HTERT RPE-1 (cell line): ENCODE measurements around the gene RGS17.
"Not testable (repeated sequence)": the region's sequence is repeated elsewhere in the genome, so short reads cannot be mapped to it uniquely, and the experiment has no call there.

Experiments
- in situ Hi-C: fragments of 300-500 bp; cut with MboI; formaldehyde crosslinking; loops from 4 replicates; pipeline ENCODE4 v1.14.3; 2020; ENCODE audit warnings: low sequenced_read_pairs

Gene RGS17

DNA sequence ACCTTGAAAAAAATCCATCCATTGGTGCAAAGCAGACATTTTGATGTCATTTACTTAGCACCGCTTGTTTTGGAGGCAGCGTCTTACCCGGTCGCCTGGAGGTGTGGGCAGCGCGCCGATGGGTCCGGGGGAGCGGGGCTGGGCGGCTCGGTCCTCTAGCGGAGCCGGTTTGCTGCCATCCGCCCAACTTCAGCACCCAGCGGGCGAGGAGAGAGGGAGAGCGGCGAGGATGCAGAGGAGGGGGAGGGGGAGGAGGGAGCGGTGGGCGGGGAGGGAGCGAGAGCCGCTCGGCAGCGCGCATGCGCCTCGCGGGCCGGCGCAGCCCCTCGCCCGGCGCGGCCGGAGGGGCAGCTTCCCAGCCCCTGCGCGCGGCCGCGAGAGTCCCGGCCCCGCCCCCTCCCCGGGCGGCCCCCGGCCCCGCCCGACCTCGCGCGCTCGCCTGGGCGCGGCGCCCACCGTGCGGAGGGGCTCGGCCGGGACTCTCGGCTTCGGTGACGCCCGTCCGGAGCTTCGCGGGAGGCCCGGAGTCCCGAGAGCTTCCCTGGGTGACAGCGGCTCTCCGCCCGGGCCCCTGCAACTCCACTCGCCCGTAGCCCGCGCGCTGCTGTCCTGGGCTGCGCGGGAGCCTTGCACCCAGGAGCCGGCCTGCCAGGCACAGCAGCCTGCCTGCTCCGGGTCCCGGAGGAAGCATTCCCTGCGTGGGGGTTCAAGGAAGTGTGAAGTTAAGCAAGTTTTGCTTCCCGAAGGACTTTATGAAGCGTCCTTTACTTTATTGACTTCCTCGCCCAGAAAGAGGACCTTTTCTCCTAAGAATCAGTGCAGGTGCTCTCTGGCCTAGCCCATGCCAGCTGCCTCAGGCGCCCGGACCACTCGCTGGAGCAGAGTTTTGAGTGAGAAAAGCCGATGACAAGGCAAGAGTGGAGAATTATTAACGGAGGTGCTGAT is at the start of gene RGS17:
RGS17 (minus strand) TSS at position 246 of the 945 bp plus-strand sequence. CDS start 87,264 bp downstream, outside the sequence.
- in situ Hi-C loops: no loop called here

- in situ Hi-C loops: no loop called here
Observed at GRCh38 chr6:153172815-153173214, 41.7 kb upstream of the RGS17 start.

DNA sequence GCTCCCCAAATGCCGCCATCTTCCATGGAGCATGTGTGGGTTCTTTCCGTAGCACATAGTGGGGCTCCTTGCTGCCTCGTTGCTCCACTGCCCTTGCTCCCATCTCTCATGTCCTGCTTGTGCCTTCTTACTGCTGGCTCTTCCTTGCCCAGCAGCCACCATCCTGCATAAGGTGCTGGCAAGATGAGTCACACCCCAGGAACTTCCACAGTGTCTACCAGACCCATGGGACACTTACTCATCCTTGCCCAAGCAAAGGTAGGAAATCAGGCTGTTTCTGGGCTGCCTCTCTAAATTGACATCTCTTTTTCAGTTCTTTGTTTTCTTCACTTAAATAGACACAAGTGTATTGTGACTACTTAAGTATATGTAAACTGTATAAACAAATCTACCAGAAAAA is 39.4 kb upstream of the RGS17 start:
- in situ Hi-C loops: no loop called here

DNA sequence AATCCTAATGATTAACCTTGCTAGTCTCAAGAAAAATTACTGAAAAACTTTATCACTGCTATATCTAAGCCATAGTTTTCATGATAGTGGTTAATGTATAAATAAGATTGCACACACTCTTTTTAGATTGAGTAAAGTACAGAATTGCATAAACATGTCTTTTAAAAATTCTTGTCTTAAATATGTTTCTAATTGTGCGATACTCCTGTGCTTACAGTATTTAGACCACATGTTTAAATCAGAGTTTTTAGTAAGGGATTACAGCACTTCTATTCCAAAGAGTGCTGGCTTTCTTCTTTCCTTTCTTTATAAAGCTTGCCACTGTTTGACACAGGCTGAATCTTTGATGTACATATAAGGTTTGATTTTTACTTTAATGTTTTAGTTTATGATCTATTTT is 36.8 kb upstream of the RGS17 start:
- in situ Hi-C loops: no loop called here

- in situ Hi-C loops: no loop called here
Observed at GRCh38 chr6:153167061-153167891, 36.2 kb upstream of the RGS17 start.

GRCh38 chr6:153162646-153163045 is 31.6 kb upstream of the RGS17 start:
- in situ Hi-C loops: no loop called here

DNA sequence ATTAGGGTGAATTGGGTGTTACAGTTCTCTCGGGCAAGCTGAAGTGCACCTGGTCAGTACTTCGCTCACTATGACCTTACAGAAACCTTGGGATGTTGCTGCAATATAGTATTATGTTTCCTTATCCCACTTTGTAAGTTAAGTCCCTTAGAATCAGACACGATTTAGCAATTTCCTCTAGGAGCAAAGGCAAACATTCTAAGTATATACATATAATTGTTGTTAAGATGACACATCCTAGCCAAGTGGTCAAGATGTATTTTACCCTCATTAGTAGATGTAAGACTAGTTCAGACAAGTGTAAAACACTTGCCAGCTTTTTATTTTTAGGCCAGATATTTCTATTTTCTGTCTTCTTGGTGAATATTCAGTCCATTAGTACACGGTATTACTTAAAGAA is 31.1 kb upstream of the RGS17 start:
- in situ Hi-C loops: no loop called here

DNA sequence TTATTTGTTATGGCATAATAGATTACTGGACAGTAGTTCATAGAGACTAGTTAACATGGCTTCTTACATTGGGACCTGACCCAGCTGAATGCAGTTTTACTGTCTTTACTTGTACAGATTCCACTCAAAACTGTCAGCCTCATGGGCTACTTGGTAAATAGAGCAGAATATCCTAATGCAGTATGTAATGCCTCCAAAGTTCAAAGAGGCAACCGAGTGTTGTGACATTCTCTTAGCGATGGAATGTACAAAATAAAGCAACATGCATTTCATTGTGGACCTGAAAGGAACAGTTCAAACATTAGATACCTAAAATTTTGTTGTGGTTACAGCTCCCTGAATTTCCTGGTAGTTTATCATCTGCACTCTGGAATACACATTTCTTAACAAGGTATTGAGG is 29.1 kb upstream of the RGS17 start:
- in situ Hi-C loops: no loop called here

DNA sequence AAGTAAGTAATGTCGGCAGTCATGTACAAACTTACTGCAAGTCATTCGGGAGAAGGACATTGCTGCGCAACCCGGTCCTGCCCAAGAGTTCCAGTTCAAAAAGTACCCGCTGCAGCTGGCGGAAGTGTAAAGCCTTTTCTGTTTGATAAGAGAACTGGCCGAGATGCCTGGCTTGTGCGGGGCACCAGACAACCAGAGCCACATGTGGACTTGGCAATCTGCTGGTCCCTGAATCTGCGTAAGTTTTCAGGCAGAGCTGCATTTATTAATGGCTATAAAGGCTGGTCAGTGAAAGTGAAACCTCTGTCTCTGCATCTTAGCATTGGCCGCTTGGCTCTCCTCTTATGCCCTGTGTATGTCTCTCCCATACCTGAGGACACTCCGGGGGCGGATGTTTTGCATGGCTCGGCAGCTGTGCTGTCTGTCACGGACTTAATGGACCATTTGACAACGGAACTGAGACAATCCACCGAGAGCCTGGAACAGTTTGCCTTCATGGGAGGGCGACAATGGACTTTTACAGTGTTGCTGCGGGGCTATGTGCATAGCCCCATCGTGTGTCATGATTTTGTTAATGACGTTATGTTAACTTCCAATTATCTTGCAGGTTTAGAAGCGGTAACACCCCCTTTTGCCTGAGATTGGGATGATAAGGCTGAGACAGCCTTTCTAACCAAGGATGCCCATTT is 19.8 kb upstream of the RGS17 start:
- in situ Hi-C loops: no loop called here

DNA sequence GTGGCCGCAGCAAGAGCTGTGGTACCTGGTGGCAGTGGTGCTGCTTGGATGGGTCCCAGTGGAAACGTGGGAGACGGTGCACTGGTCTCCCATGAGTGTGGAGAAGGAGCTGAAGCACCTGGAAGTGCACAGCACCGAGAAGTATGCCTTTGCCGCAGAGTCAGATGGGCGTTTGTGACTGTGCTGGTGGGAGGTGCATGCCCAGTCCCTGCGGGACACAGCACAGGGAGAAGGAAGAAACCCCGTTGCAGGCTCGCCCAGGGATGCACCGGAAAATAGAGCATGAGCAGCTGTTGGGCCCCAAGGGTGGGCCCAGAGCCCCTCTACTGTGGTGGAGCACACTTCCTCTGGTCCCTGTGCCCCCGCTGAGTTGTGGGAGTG is 19.3 kb upstream of the RGS17 start:
- in situ Hi-C loops: no loop called here

GRCh38 chr6:153149891-153150290 is 18.8 kb upstream of the RGS17 start:
- in situ Hi-C loops: no loop called here

GRCh38 chr6:153146413-153146812 is 15.3 kb upstream of the RGS17 start:
- in situ Hi-C loops: no loop called here

- in situ Hi-C loops: no loop called here
Observed at GRCh38 chr6:153145591-153145990, 14.5 kb upstream of the RGS17 start.

DNA sequence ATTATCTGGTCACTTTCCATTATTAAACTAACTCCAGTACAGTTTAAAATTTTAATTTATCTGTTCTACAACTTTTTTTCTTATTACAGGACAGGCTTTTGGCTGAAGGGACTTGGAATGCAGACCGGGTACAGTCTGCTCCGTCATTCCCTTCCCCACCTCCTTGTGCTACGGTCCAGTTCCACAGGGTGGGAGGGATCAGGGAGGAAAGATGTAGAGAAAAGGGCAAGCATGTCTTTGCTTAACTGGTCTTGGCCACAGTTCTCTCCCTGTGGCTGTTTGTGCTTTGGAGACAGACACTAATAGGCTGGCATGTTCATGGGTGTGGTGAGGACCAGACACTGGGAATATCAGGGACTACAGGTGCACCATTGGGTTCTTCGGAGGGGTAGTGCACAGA is 12.1 kb upstream of the RGS17 start:
- in situ Hi-C loops: no loop called here

DNA sequence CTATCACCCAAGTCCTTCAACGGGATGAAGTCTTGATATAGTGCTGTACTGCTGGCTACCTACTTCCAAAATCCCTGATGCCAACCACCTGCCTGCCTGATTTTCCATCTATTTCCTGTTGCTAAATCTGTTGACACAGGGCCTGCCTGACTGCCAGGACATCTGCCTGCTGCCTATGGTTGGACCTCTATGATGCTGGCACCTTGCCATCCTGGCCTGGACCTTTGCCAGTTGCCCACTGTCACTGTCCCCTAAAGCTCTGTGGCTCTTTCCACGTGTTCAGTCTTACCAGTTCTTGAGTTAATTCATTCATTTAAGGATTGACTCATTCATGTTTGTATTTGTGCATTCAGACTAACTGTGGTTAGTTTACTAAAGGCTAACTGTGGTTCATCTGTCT is 9.2 kb upstream of the RGS17 start:
- in situ Hi-C loops: no loop called here

DNA sequence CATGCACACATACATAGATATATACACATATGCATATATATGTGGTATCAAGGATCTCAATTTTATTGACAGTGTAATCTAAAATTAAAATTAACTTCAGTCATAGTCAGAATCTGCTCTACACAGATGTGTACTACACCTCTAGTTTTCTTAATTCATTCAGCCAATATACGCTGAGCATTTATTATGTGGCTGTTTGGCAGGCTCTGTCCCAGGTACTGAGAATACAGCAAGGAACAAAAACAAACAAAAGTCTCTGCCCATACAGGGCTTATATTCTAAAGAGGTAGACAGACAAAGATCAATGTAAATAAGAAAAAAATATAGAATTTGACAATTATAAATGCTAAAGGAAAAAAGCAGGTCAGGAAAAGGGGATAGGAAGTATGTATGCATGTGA is 7.8 kb upstream of the RGS17 start:
- in situ Hi-C loops: no loop called here

DNA sequence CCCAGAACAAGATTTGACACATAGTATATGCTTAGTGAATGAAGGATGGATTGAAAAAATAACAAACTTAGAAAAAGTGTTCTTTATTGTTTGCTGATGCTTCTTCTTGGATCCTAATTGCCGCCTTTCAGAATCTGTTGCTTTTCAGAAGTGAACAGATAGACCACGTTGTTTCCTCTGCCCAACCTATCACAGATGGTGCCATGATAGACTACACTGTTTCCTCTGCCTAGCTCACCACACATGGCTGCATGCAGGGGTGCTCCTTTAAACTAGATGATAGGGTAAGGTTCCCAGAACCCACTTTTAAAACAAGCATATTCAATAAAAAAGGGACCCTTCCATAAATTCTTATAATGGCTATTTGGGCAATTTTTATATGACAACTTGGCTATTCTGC is 4.6 kb upstream of the RGS17 start:
- in situ Hi-C loops: no loop called here

GRCh38 chr6:153133667-153134066 is 2.6 kb upstream of the RGS17 start:
- in situ Hi-C loops: not testable (repeated sequence)

- in situ Hi-C loops: no loop called here
Observed at GRCh38 chr6:153130515-153131036, 506 bp downstream of the RGS17 start.

- in situ Hi-C loops: no loop called here
Observed at GRCh38 chr6:153129873-153130514, 1.1 kb downstream of the RGS17 start.

- in situ Hi-C loops: no loop called here
Observed at GRCh38 chr6:153126218-153126617, 4.9 kb downstream of the RGS17 start.
